Kidney (tissue), 14 donors: ENCODE results near the gene ITGB5. TPM values are rescaled to one million over a fixed set of nuclear protein-coding genes. Genes with fewer than 3 reads are reported as not detected.

Experiments used
- DNase-seq, 5 donors: peaks; one replicate each; pipeline ENCODE4 v3.0.0-alpha.2; 2013 to 2020
- FAIRE-seq: peaks from 2 replicates; lab custom pipeline; 2012; peaks lifted over from hg19 to GRCh38; lab: Jason Lieb, UNC
- H3K27ac ChIP-seq, 2 donors: one replicate each; pipeline ENCODE4 v1.7.0; 2013; ENCODE audit warnings: low read depth in 2 of 2, low read length in 2 of 2, inconsistent platforms in 1 of 2
- H3K27me3 ChIP-seq: one replicate; pipeline ENCODE4 v1.7.1; 2013; ENCODE audit warnings: low read length, inconsistent platforms; ENCODE audit not compliant: control insufficient read depth, insufficient read depth
- H3K36me3 ChIP-seq, 3 donors: one replicate each; pipeline versions ENCODE4 v1.7.0 to v1.7.1; 2013; ENCODE audit warnings: low read length in 3 of 3, control low read depth in 1 of 3, inconsistent platforms in 1 of 3; ENCODE audit not compliant: insufficient read depth in 3 of 3, control insufficient read depth in 2 of 3
- H3K4me1 ChIP-seq, 3 donors: one replicate each; pipeline versions ENCODE4 v1.7.0 to v1.7.1; 2013; ENCODE audit warnings: low read length in 3 of 3, inconsistent platforms in 1 of 3, low read depth in 1 of 3; ENCODE audit not compliant: control insufficient read depth in 2 of 3, insufficient read depth in 2 of 3
- H3K4me3 ChIP-seq, 3 donors: one replicate each; pipeline versions ENCODE4 v1.7.0 to v1.8.1; 2013; ENCODE audit warnings: low read length in 3 of 3, control low read depth in 1 of 3, inconsistent platforms in 1 of 3
- H3K9ac ChIP-seq, 3 donors: one replicate each; pipeline versions ENCODE4 v1.7.0 to v1.7.1; 2013; ENCODE audit warnings: low read length in 3 of 3, control low read depth in 1 of 3, inconsistent platforms in 1 of 3
- H3K9me3 ChIP-seq, 3 donors: one replicate each; pipeline versions ENCODE4 v1.7.0 to v1.7.1; 2013; ENCODE audit warnings: low read length in 3 of 3, control low read depth in 1 of 3, inconsistent platforms in 1 of 3; ENCODE audit not compliant: control insufficient read depth in 2 of 3, insufficient read depth in 1 of 3
- intact Hi-C: fragments of 100-400 bp; cut with DNase I; formaldehyde crosslinking; loops from one replicate; pipeline ENCODE4 v1.11.1; 2022
- polyA plus RNA-seq: library from polyadenylated mRNA; stranded (reverse); fragments of 350-450 nt; fragmentation: Illumina TruSeq; extraction: RNeasy Lipid Tissue Mini Kit (QIAGEN cat#74804); gene quantifications from one replicate; pipeline ENCODE4 v1.2.3, GENCODE V29; 2014; ENCODE audit warnings: low read depth, low replicate concordance; ENCODE audit not compliant: insufficient read depth
- total RNA-seq: library from RNA; stranded (reverse); fragmentation: NEBNext Ultra II Directional; extraction: Animal tissue kit (Norgen Biotek cat#: 25700); gene quantifications from one replicate; pipeline ENCODE4 v1.2.1, GENCODE V29; 2021
- TF ChIP-seq, protein P1 (sequence below): IDR thresholded peaks from 3 replicates; pipeline ENCODE4 v1.5.1; 2012; ENCODE audit warnings: mild to moderate bottlenecking, moderate library complexity, borderline replicate concordance; ENCODE audit not compliant: insufficient read depth; ENCODE audit errors: extremely low read depth
- donor health status: control.
- donor health status: control.
- donor health status: control.
- donor health status: control.
- donor health status: control.
- donor health status: DM: yes; HTN: yes; CAD: no.
- donor health status: Normal renal cell carcinoma (clear cell type).

The ITGB5 gene
- total and polyA plus RNA-seq, 2 donors from 2014 or later: 115 TPM

DNA sequence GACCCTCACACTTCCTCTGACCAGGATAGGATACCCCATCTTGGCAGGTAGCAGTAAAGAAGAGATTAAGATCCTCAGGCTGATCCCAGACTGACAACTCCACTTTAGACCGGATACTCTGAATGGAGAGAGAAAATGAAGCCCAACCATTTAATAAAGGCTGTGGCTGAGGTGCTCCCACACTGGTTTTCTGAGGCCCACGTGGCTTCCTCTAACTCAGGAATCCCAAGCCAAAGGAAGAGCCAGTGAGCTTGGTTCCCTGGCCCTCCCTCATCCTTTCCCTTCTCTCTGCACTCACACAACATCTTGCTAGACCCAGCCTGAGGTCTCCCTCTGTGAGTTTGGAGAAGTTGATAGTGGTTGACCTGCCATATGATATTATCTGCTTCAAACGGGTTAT, 78.1 kb downstream of the ITGB5 start:
- Histone ChIP-seq H3K36me3 (no peaks in the 10 kb centered on the region), H3K9ac (no peak overlapping the region), H3K9me3 (no peaks in the 10 kb centered on the region), H3K4me1 (peaks cover 9 to 18% (median 17%) of the 10 kb centered on the region in 3 donors), H3K4me3 (no peak overlapping the region), H3K27me3 (no peaks in the 10 kb centered on the region), H3K27ac (no peak overlapping the region)
- DNase-seq: peak in 1 of 5 donors; percentile 20
- TF ChIP-seq, protein P1, sequence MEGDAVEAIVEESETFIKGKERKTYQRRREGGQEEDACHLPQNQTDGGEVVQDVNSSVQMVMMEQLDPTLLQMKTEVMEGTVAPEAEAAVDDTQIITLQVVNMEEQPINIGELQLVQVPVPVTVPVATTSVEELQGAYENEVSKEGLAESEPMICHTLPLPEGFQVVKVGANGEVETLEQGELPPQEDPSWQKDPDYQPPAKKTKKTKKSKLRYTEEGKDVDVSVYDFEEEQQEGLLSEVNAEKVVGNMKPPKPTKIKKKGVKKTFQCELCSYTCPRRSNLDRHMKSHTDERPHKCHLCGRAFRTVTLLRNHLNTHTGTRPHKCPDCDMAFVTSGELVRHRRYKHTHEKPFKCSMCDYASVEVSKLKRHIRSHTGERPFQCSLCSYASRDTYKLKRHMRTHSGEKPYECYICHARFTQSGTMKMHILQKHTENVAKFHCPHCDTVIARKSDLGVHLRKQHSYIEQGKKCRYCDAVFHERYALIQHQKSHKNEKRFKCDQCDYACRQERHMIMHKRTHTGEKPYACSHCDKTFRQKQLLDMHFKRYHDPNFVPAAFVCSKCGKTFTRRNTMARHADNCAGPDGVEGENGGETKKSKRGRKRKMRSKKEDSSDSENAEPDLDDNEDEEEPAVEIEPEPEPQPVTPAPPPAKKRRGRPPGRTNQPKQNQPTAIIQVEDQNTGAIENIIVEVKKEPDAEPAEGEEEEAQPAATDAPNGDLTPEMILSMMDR: no peak
- intact Hi-C loops: no loop called here
- FAIRE-seq: no peak

DNA sequence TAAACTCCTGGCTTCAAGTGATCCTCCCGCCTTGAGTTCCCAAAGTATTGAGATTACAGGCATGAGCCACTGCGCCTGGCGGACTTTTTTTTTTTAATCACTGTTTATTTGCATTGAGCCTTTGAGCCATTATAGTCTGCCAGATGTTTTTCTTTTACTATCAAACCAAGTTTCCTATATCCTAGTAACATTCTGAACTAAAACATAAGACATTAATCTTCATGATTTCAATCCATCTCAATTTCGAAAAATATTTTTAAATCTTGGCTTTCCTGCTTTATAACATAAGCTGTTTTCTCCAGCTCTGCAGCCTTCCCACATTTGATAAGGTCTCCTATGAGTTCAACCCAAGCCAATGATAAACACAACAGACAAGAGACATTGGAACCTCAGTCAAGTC, 81.5 kb downstream of the ITGB5 start:
- TF ChIP-seq, protein P1: no peak
- no peaks in the 10 kb centered on the region for H3K9me3 ChIP-seq
- intact Hi-C loops: no loop called here
- no peaks in the 10 kb centered on the region for H3K27me3 ChIP-seq
- DNase-seq: no peak
- no peak overlapping the region for H3K27ac ChIP-seq
- H3K36me3 ChIP-seq: peaks cover 0 to 9% (median 2%) of the 10 kb centered on the region in 3 donors
- H3K9ac ChIP-seq: no peak overlapping the region
- no peak overlapping the region for H3K4me3 ChIP-seq
- peaks cover 0 to 16% (median 8%) of the 10 kb centered on the region in 3 donors for H3K4me1 ChIP-seq
- no peak for FAIRE-seq

DNA sequence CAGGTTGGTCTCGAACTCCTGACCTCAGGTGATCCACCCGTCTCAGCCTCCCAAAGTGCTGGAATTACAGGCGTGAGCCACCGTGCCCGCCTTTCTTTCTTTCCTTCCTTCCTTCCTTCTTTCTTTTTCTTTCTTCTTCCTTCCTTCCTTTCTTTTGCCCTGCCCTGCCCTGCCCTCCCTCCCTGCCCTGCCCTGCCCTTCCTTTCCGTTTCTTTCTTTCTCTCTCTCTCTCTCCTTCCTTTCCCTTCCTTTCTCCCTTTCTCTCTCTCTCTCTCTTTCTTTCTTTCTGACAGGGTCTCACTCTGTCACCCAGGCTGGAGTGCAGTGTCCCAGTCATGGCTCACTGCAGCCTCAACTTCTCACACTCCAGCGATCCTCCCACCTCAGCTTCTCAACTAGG, 82.3 kb downstream of the ITGB5 start:
- intact Hi-C loops: no loop called here
- no peaks in the 10 kb centered on the region for H3K9me3 ChIP-seq
- H3K27me3 ChIP-seq: no peaks in the 10 kb centered on the region
- no peak overlapping the region for H3K27ac ChIP-seq
- no peak overlapping the region for H3K9ac ChIP-seq
- FAIRE-seq (no peak), DNase-seq (no peak)
- peaks cover 0 to 9% (median 2%) of the 10 kb centered on the region in 3 donors for H3K36me3 ChIP-seq
- TF ChIP-seq, protein P1: no peak
- no peak overlapping the region for H3K4me3 ChIP-seq
- H3K4me1 ChIP-seq: peaks cover 0 to 24% (median 16%) of the 10 kb centered on the region in 3 donors

DNA sequence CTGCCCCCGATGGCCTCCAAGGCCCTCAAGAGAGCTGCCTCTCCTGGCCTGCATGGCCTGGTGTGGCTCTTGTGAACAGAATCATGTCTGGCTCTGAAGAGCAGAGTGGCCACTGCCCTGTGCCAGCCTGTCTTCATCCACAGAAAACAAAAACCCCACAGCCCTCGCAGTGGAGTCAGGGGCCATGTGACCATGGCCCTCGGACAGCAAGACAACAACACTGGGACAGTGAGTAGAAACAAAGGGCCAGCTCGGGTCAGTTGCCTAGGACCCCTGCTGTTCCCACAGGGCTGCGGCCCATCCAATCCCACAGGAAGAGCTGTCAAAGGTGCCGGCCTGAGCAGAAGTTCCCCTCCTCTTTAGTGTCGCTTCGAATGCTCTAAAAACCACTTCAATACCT, 84.5 kb downstream of the ITGB5 start:
- Histone ChIP-seq H3K9me3 (no peaks in the 10 kb centered on the region), H3K27me3 (no peaks in the 10 kb centered on the region), H3K27ac (no peak overlapping the region), H3K36me3 (peaks cover 0 to 9% (median 2%) of the 10 kb centered on the region in 3 donors), H3K9ac (no peak overlapping the region), H3K4me1 (peaks cover 0 to 27% (median 21%) of the 10 kb centered on the region in 3 donors), H3K4me3 (no peak overlapping the region)
- intact Hi-C loops: no loop called here
- FAIRE-seq: no peak
- no peak for DNase-seq
- TF ChIP-seq, protein P1: no peak
